HUDEP-2 (cell line): ENCODE data around the gene MIEF1.
"Not testable (repeated sequence)": the region's sequence is repeated elsewhere in the genome, so short reads cannot be mapped to it uniquely, and the experiment has no call there.

Experiments used
- DNase-seq, 76 experiments: peaks; one replicate each; lab custom pipeline; 2025; ENCODE audit not compliant: unreplicated experiment in 76 of 76; lab: John Stamatoyannopoulos, UW

The MIEF1 gene

DNA sequence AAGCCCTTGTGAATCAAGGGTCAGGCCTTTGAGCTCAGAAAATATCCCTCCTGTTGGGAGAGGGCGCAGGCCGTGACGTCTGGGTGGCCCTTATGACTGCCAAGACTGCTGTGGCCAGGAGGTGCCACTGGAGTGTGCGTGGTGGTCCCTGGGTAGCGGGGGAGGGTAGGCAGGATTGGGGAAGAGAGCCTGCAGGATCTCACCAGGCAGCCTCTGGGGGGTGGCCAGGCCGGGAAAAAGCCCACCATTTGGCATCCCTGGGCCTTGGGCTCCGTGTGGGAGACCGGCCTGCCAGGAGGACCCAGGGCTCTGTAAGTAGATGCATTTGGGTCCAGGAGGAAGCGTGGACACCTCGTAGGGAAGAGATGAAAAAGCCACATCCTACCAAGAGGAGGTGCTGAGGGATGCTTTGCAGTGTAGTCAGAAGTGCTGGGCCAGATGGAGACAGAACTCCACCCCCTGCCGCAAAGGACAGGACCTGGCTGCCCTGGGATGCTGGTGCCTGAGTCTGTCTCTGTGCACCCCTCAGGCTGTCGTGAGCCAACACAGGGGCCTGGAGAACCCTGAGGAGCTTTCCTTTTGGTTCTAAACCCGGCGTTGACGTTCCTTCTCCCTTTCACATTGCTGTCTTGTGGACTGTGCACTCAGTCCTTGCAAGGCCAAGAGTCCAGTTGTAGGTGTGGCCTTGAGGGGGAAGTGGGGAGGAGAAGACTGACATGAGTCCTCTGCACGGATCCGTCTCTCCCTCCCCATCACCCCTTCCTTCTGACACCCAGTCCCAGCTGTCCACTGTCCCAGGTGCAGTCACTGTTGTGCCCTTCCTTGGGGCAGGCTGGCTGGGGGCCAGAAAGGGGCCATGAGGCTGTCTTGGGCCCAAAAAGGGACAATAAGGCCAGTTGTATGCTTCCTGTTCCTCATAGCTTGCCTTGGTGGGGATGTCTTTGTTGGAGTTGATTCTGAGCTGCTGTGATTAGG, 12.7 kb upstream of the MIEF1 start:
- no peak for DNase-seq

DNA sequence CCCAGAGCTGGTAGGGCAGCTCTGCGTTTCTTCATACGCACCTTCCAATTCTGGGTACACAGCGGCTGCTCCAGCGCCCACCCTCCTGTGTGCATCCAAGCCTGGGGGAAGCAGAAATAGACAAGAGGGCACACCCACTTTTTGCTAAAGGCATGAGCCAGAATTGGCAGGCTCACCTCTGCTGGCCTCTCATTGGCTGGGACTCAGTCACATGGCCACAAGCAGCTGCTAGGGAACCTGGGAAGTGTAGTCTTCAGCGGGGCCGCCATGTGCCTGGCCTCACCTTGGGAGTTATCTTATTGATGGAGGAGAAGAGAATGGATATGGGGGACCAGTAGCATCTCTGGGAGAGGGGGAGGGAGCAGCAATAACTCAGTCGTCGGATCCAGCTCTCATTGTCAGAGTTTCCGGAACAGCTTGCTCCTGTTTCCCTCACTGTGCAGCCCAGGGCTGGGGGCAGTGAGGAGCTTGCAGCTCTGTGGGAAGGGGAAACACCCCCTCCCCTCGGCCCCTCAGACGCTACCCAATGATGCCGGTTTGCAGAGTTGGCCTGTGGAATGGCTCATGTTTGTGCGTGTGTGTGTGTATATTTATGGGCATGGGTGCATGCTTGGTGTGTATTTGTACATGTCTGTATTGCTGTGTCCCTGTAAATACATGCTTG, 11.8 kb upstream of the MIEF1 start:
- peak in 66 of 76 experiments; percentile 19 to 82 (median 56) for DNase-seq

DNA sequence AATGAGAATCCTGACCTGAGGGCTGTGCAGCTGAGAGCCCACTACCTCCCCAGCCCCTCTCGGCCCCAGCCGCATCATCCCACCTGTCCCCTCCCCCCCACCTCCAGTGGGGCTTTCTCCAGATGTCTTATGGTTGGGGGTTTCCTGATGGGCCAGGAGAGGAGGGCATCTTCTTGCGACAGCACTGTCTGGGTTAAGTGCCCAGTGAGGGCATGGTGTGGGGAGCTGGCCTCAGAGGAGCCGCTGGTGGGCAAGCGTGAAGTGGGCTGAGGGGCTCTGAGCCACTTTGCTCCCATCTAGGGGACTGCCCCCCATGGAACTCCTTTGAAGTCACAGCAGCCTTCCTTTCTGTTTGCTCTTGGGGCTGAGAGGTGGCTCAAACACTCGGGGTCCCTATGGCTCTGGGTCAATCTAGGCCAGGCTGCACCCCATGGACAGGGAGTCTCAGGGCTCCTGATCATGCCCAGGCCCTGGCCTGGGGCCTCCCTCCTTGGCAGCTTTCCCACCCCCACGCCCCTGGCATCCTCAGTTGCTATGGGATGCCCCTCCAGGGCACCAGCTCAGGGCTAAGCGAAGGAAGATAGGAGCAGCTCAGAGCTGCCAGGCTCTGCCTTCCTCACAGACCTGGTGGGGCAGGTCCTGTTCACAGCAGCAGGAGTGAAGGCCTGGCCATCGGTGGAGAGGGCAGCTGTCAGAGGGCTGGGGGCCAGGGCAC, 11.0 kb upstream of the MIEF1 start:
- no peak for DNase-seq

DNA sequence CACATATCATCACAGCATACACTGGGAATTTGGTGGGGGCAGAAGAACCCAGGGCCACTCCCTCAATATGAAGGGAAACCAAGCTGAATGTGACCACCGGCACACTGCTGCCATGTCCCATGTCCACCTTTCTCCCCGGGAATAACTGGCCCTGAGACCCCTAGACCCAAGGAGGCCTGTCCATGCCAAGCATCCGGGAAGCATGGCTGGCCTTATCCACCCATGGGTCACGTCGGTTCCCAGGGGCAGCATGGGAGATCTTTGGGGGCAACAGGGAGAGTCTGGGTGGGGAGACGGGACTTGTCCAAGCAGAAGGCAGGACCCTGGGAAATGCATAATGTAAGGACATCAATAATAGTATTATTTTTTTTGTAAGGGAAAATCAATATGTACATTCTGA, 10.4 kb upstream of the MIEF1 start:
- DNase-seq = no peak

DNA sequence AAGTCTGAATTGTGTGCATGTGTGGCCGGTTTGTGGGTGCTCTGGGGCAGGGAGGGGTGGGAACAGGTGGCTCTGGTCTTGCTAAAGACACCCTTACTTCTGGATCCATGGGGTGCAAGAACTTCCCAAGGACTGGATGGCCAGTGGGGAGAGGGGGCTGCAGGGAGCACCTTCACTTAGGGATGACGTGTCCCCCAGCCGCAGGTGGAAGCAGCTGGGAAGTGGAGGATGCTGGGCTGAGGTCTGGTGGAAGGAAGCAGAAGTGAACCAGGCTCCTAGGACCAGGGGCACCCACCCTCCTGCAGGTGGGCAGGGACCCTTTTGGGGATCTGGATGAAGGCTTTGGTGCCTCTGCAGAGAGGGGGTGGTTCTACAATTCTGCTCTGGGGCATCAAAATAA, 9.9 kb upstream of the MIEF1 start:
- no peak for DNase-seq

DNA sequence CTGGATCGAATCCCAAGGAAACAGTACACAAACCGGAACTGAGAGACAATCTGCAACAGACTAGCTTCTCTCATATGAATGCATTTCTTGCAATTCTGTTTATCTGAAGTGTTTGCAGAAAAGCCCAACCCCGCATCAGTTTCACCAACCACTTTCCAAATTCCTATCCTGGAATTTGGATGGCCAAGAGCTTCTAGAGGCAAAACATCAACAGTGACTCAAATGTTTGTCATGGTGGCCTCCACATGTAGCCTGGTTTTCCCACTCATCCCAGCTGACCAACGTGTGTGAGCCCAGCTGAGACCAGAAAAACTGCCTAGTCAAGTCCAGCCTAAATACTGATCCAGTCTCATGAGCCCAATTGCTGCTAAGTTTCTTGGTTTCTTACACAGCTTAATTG, 8.3 kb upstream of the MIEF1 start:
- no peak for DNase-seq

DNA sequence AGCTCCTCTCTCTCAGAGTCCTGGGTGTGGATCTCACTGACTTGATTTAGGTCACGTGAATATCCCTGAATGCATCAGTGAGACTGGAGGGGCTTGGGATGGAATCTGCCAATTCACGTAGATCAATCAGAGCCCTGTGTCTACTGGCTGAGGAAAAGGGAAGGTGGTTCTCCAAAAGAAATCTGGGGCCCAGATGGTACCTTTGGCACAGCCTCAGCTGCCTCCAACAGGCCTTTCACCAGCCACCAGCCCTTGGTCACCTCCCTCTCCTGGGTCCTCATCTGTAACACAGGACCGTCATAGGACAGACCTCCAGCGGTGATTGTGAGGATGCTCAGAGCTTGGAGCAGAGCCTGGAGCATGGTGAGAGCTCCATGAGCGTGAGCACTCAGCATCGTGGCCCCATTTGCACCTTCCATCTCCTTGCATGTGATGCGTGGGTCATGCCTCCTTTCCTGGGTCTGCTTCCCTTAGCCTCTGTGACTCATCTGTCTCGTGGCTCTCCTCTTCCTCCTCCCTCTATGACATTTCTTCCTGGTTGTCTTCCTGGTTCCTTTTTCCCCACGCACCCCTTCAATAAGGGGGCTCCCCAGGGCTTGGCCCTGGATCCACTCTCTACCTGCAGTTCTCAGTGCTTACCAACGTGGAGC, 7.5 kb upstream of the MIEF1 start:
- DNase-seq = no peak

DNA sequence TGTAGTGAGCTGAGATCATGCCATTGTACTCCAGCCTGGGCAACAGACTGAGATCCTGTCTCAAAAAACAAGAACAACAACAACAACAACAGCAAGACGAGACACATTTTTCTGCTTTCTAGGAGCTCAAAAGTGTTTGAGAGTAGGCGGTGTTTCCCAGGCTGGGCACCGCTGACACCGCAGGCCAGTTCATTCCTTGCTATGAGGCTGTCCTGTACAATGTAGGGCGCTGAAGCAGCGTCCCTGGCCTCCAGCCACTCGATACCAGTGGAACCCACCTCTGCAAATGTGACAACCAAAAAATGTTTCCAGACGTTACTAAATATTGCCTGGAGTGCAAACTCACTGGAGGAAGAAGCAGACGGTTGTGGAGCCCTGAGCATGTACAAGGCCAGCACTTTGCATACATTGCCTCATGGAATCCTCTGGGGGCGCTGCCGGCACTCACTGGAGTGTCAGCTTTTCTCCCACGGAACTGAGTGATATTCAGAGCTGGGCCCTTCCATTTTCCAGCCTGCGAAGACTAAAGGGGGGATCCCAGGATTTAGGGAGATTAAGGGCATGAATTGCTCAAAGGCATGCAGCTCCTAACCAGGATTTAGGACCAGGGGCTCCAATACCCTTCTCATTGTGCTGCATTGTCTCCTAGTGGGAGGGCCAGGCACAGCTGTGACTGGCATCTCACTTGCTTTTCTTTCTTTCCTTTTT, 5.8 kb upstream of the MIEF1 start:
- DNase-seq = peak in 55 of 76 experiments; percentile 19 to 72 (median 53)

DNA sequence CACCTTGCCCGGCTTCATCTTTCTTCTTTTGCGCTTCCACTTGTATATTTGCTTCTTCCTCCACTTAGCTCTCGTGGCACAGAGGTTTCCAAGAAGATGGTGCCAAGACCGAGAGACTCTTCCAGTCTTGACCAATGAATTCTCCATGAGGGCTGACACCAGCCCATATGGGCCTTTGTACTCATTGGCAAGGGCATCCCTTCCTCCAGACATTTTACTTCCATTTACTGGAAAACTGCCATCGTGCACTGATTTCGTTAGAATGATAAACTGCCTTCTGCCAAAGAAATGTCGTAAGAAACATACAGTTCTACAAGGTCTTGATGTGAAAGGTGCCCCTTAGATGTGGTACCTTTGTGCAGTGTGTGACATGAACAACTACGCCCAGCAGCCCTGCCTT, 4.7 kb upstream of the MIEF1 start:
- DNase-seq = no peak

DNA sequence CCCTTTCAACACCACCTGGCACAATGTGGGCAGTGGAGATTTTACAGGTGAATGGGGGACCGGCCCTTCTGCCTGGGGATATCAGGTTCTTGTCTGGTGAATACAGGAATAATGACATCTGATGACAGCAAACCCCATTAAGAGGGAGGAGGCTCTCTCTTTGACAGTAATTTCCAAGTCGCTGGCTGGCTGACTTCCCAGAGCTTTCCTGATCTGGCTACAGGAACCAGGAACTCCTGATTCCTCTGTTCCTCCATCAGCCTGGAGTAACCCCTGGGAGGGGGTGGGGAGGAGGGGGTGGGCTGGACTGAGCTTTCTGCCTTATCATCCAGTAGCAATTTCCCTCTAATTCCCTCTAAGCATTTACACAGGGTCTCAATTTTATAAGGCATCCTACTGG, 3.7 kb upstream of the MIEF1 start:
- DNase-seq = no peak

DNA sequence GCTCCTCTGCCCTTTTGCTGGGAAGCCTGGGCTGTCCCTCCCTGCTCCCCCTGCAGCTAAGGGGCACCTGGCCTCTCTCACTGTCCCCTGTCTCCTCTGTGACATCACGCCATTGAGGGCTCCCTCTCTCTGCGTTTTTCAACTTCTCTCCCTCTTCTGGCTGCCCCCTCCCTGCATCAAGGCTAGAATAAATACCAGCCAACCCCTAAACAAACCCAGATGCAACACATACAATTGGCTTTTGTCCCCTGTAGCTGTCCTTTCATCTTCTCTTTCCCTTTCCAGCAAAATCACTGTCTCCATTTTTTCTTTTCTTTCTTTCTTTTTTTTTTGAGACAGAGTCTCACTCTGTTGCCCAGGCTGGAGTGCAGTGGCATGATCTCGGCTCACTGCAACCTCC, 3.3 kb upstream of the MIEF1 start:
- DNase-seq = no peak

DNA sequence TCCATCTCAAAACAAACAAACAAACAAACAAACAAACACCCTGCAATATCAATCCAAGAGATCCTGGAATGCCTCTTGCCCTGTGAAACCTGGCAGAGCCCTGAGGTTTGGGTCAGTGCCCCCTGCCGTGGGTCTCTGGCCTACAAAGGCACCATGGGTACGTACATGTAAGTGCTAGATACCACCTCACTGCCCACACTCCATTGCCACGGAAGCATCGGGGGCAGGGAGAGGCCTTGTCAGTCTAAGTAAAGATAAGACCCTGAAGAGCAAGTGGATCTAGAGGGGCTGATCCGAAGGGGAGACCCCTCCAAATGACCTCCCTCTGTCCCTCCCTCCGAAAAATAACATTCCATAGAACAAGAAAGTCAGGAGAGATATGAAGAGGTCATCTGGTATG, 2.0 kb upstream of the MIEF1 start:
- DNase-seq = no peak

DNA sequence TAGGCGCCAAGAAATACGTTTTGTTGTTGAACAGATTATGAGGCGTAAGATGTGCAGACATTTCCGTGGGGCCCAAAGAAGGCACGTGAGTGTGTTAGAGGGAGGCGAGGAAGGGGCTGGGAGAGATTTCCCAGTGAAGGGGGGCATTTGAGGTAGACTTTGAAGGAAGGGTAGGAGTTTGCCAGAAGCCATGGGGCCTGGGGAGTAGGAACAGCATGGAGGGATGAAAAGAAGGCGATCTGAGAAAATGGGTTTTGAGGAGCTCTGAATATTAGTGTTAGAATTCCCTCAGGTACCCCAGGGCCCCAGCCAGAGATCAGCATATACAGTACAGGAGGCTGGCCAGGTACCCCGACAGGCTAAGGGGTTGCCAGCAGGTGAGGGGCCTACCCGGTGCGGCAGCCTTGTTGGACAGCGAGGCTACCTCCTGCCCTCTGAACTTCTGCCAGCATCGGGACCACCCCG, 414 bp upstream of the MIEF1 start:
- no peak for DNase-seq

DNA sequence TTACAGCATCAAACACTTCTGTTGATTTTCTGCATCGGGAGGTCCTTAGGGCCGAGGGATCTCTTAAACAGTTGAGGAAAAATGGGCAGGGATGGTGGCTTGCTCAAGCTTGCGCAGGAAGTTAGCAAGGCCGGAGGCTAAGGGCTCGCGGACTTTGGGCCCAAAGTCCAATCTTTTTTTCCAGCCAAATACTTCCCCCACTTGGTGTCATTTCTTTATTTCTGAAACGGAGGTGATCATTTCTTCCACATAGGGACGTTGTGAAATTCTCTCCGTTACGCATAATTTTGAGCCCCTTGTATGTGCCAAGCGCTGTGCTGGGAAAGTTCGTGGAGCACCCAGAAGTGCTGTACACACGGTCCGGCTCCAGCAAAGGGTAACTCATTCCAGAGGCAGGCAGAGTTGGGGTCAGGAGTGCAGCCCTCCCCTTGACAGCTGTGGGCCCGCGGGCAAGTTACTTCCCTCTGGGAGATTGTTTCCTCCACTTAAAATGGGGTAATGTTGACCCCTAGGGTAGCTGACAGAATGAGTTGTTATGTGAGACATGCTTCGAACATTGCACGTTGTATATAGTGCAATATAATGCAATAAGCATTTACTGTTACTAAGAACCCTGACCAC, 809 bp downstream of the MIEF1 start:
- no peak for DNase-seq

DNA sequence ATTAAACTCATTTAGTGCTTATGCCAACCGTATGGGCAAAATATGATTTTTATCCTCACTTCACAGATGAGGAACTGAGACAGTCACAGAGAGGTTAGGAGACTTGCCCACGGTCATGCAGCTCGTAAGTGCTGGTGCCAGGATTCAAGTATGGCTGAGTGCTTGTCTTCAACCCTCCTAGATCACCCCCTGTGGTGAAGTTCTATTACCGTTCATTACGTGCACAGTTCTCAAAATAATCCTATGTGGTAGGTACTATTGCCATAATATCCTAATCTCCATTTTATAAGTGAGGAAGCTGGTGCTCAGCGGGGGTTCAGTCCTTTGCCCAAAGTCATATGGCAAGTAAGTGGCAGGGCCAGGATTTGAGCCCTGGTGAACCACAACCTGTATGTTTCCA, 1.5 kb downstream of the MIEF1 start:
- DNase-seq = no peak

DNA sequence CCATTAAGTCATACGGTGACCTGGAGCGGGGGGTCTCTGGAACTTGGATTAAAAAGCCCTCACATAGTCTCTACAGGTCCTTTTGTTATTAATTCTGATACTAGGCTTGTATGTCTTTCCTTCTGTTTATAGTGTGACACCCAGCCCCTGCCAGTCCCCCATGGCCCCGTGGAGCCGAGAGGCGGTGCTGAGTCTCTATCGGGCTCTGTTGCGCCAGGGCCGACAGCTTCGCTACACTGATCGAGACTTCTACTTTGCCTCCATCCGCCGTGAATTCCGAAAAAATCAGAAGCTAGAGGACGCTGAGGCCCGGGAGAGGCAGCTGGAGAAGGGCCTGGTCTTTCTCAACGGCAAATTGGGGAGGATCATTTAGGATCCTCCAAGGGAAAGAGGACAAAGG, 2.0 kb downstream of the MIEF1 start:
- DNase-seq = no peak

DNA sequence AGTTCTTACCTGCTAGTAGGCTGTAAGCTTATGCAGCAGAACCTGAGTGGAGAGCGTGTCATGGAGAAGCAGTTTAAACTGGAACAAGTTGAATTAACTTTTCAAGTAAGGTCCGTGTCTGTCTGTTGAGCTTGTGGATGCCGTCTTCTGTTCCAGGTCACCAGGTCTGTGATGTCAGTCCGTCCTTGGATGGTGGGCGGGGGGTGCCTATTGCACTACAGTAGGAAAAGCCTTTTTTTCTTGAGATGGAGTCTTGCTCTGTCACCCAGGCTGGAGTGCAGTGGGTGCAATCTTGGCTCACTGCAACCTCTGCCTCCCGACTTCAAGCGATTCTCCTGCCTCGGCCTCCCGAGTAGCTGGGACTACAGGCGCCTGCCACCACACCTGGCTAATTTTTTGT, 4.9 kb downstream of the MIEF1 start:
- DNase-seq = not testable (repeated sequence)

DNA sequence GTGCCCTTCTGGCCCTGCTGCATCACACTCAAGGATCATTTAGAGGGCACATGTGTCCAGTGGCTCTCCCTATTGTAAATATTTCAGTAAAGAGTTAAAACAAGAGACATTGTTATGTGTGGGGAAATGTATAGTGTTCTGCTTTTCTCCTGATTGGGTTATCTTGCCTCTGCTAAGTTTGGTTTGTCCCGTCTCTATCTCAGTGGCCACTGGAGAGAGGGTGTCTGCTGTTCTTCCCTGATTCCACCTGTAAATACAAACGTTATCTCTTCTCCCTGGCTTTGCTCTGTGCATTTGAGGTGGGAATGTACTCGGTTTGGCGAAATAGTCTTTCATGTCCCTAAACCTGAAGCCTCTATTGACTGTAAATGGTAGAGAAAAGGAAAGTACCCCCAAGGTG, 6.3 kb downstream of the MIEF1 start:
- no peak for DNase-seq

DNA sequence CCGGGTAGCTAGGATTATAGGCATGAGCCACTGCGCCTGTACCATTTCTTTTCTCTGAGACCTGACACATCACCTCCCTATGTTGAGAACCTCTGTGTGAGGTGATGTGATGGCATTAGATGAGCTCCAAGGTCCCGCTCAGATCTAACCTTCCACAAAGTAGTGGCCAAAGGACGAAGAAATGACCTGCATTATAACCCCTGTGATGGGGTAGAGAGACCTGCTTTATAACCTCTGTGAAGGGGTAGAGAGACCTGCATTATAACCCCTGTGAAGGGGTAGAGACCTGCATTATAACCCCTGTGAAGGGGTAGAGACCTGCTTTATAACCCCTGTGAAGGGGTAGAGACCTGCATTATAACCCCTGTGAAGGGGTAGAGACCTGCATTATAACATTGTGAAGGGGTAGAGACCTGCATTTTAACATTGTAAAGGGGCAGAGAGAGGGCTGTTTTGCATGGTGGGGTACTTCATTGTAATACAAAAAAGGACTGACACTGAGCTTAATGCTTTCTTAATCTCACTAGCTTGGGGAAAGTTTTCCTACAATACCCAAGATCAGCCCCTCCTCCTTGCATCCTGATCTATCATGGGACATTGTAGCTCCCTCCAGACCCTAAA, 8.5 kb downstream of the MIEF1 start:
- DNase-seq = no peak
